ENCODE data around the gene QTRT2. TPM values are rescaled to one million over a fixed set of nuclear protein-coding genes. Genes with fewer than 3 reads are reported as not detected.

Gene QTRT2
- total RNA-seq, 1 experiment from 2014 or later: 84.1 TPM

- Histone ChIP-seq H4K91ac (ENCODE audit: insufficient read length, low read depth, low read length) (no peak overlapping the region), H3K79me1 (ENCODE audit: insufficient read depth, low read depth, low read length, poor library complexity, severe bottlenecking) (no peaks in the 10 kb centered on the region), H4K8ac (replicated peaks; ENCODE audit: insufficient read length, low read depth, low read length) (no peak overlapping the region), H2BK5ac (ENCODE audit: insufficient read length, low read length) (no peak overlapping the region), H4K20me1 (ENCODE audit: control insufficient read depth, insufficient read depth, insufficient read length) (no peaks in the 10 kb centered on the region), H2BK15ac (ENCODE audit: low read depth, low read length) (no peak overlapping the region), H3K27ac (ENCODE audit: insufficient read length, low read depth, low read length) (no peak overlapping the region), H3K9me3 (ENCODE audit: control insufficient read depth, low read depth, low read length) (no peaks in the 10 kb centered on the region), H3K4me2 (ENCODE audit: insufficient read depth, insufficient read length, low read length) (no peak overlapping the region), H3K18ac (ENCODE audit: insufficient read length, low read depth, low read length) (no peak overlapping the region), H2BK120ac (ENCODE audit: low read depth, low read length, poor library complexity, severe bottlenecking) (no peak overlapping the region), H3K23ac (ENCODE audit: insufficient read length, low read depth, low read length) (no peak overlapping the region), H3K14ac (ENCODE audit: insufficient read depth, low read length) (no peak overlapping the region), H3K4ac (ENCODE audit: low read depth, low read length) (no peak overlapping the region), H2AFZ (ENCODE audit: low read length) (no peak overlapping the region), H2BK12ac (ENCODE audit: insufficient read length, low read depth, low read length) (no peak overlapping the region), H2BK20ac (ENCODE audit: low read depth, low read length, poor library complexity, severe bottlenecking) (no peak overlapping the region), H3K4me1 (ENCODE audit: insufficient read depth, low read length) (no peaks in the 10 kb centered on the region), H3K9ac (ENCODE audit: extremely low read depth, insufficient read length, low read length) (no peak overlapping the region), H4K5ac (ENCODE audit: insufficient read length, low read depth, low read length) (no peak overlapping the region), H2AK5ac (ENCODE audit: insufficient read length, low read length) (no peak overlapping the region), H3K79me2 (ENCODE audit: insufficient read depth, low read length) (no peaks in the 10 kb centered on the region), H3T11ph (ENCODE audit: low read length) (no peak overlapping the region), H3K27me3 (ENCODE audit: insufficient read depth, low read length) (no peaks in the 10 kb centered on the region), H3K23me2 (ENCODE audit: insufficient read length, low read depth, low read length, poor library complexity, severe bottlenecking) (no peaks in the 10 kb centered on the region), H3K56ac (ENCODE audit: insufficient read length, low read depth, low read length) (no peak overlapping the region)
- Mint-ChIP-seq H3K27me3 (ENCODE audit: low read depth) (no peaks in the 10 kb centered on the region), H3K4me1 (0 out of 4 replicates have a peak, but pooled peaks cover 0 to 2% of the 10 kb centered on the region in 2 experiments), H3K9me3 (no peaks in the 10 kb centered on the region), H3K27ac (no peak overlapping the region), H3K4me3 (no peak overlapping the region), H3K36me3 (ENCODE audit: insufficient read depth in 1 of 3, low read depth in 3 of 3) (no peaks in the 10 kb centered on the region; a peak in 1 of 7 replicates)
- no CpG with 5 or more reads among the region's 3 CpGs for WGBS (ENCODE audit: extremely low coverage, insufficient read length, low lambda C conversion rate)
- DNase-seq: no peak
- TF ChIP-seq, protein P1, sequence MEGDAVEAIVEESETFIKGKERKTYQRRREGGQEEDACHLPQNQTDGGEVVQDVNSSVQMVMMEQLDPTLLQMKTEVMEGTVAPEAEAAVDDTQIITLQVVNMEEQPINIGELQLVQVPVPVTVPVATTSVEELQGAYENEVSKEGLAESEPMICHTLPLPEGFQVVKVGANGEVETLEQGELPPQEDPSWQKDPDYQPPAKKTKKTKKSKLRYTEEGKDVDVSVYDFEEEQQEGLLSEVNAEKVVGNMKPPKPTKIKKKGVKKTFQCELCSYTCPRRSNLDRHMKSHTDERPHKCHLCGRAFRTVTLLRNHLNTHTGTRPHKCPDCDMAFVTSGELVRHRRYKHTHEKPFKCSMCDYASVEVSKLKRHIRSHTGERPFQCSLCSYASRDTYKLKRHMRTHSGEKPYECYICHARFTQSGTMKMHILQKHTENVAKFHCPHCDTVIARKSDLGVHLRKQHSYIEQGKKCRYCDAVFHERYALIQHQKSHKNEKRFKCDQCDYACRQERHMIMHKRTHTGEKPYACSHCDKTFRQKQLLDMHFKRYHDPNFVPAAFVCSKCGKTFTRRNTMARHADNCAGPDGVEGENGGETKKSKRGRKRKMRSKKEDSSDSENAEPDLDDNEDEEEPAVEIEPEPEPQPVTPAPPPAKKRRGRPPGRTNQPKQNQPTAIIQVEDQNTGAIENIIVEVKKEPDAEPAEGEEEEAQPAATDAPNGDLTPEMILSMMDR (conservative IDR thresholded peaks at IDR 0.05): no peak
Observed at GRCh38 chr3:114132500-114132899, 76.0 kb downstream of the QTRT2 start.

Data from H9 (cell line).